GM19468 (cell line): ENCODE results near the gene ZCCHC14.
A peak's percentile ranks its signal among the peaks of the same experiment; 100 is the strongest.

ENCODE experiments used
- ATAC-seq: cut with Tn5 transposase; IDR thresholded peaks from one replicate; pipeline ENCODE4 v1.9.1; 2021; ENCODE audit warnings: mild to moderate bottlenecking, moderate library complexity, moderate number of reproducible peaks; ENCODE audit not compliant: unreplicated experiment; ENCODE audit errors: extremely low read depth

ZCCHC14 gene

DNA sequence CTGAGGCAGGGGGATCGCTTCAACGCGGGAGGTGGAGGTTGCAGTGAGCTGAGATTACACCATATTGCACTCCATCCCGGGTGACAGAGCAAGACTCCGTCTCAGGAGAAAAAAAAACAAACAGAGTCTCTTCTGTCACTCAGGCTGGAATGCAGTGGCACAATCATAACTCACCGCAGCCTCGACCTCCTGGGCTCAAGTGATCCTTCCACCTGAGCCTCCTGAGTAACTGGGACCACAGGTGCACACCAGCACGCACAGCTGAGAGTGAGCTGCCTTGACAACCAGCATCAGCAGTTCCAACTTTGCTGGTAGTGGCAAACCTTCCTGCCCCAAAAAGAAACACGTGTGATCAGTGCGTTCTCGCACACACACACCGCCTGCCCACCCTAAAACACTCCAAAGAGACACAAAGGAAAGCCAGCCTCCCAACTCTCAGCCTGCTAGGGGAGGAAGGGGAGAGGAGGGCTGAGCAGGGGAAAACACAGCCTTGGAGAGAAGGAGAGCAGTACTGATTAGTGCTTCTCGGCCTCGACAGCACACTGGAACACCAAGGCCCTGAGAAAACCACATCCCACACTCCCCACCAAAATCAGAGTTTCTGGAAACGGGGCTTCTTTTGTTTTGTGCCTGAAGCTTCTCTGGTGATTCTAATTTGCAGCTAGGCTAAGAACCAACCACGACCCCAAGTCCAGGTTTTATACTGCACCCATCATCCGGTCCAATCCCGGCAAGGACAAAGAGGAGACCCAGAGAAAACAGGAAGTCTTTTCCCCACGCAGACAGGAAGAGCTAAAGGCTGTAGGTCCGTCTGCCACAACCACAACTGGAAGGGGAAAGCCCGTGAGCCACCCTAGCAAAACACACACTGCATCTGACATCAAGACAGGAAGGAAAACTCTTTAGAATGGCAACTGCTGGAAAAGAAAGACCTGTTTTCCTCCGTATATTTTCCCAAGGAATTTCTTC is 28.8 kb downstream of the ZCCHC14 start:
- peak; percentile 9 for ATAC-seq

DNA sequence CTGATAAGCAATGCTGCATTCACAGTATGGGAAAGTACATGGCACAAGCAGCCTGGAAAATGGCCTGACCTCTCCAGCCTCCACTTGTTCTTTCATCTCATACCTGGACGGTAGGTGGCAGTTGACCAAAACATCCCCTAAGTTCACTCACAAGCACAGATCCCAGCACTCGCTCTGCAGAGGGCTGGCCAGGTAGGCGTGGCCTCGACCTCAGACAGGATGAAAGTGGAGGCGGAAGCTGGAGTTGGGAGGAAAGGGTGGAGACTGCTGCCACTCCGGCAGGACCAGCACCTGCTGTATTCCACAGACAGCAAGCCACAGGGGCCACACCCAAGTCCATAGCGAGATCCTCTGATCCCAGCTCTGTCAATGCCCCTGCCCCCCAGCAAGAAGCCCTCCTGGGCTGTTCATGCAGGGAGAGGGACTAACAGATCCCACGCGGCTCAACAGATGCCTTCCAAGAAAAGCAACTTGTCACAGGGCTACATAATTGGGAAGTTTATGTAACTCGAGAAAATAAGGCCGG is 31.3 kb downstream of the ZCCHC14 start:
- ATAC-seq: no peak

DNA sequence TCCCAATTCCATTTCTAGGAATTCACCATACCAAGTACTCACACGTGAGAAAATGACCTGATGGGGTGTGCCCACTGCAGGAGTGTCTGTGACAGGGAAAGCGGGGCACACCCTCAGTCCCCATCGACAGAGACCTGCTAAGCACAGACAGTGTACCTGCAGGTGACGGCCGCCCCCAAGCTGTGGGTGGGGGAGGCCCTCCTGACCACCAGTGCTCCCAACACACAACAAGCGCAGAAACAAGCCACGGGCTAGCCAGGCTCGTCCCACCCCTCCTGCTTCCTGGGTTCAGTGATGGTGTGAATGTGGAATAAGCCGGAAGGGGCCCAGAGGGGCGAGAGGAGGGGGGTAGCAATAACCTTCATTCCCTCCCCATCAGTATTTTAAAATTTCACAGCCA is 31.9 kb downstream of the ZCCHC14 start:
- ATAC-seq: no peak

DNA sequence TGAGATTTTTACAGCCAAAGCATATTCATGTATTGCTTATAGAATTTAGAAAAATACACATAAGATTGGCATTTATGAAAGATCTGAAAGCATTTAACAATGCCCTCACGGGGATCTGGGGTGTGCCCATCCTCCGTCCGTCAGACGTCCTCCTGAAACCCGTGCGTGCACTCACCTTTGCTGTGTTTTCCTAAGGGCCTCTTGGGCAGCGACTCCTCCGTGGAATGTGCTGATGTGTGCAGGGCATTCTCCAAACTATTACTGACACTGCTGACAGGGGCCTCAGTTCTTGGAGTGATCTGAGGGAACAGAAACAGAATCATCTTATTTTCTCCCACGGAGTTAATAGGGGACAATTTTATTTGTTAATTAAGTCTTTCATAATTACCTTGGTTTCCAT is 33.0 kb downstream of the ZCCHC14 start:
- ATAC-seq: no peak

DNA sequence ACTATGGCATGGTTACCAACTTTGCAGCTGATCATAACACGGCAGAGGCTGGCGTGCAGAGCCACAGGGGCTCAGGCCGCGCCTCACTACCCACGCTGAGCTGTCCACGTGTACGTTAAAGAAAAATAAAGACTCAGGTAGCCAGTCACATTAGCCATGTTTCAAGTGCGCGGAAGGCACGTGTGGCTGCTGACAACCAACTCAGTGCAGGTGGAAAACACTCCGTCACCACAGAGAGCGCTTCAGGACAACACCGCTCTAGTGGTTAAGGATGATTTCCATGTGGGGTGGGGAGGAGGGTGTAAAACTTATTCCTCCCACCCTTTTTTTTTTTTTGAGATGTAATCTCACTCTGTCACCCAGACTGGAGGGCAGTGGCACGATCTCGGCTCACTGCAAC is 33.8 kb downstream of the ZCCHC14 start:
- no peak for ATAC-seq

DNA sequence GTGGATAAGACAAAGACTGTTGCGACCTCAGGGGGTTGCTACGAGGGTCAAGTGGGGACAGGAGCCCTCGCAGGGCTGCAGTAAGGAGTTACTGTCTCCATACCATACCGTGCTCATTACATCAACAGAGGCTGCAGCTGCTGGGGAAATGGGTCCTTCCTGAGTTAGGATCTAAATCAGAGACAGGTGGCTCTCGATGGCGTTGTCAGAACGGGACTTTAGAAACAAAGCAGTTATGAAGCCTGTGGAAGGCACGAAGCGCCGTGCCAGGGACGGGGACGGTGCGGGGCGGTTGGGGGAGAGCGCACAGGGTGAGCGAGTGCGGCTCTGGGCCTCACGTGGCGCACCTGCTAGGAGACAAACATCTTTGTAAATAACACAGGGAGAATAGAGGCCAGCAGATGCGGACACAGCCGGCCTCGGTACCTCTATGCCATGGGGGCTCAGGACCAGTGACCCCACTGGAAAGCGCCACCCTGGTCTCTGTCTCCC is 34.4 kb downstream of the ZCCHC14 start:
- no peak for ATAC-seq

DNA sequence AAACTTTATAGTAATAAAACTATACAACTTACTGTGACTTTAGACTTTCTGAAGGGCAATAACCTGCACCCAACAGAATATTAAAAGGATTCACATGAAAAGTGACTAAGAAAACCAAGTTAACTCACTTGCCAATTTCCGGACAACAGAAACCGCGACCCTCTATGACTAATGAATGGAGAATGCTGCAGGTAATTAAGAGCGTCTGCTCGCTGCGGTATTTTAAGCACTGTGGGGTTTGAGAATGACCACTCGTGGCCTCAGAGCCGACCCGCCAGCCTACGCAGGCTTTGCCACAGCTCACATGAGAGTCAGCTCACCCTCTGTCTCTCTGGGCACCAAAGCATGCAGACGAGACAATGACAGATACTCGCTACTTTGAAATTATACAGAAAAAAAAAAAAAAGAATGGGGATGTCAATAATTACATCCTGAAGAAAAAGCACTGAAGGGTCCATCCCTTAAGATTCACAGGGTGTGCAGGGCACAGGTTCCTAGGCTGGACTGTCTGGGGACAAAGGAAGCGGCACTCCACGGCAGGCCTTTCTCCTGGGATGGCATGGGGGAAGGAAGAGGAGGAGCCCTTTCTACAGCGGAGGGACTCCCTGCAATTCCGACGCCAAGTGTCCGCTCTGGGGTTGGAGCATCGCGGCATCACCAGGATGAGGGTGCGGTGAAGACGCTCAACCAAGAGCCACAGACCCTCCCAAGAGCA is 35.0 kb downstream of the ZCCHC14 start:
- ATAC-seq: no peak

DNA sequence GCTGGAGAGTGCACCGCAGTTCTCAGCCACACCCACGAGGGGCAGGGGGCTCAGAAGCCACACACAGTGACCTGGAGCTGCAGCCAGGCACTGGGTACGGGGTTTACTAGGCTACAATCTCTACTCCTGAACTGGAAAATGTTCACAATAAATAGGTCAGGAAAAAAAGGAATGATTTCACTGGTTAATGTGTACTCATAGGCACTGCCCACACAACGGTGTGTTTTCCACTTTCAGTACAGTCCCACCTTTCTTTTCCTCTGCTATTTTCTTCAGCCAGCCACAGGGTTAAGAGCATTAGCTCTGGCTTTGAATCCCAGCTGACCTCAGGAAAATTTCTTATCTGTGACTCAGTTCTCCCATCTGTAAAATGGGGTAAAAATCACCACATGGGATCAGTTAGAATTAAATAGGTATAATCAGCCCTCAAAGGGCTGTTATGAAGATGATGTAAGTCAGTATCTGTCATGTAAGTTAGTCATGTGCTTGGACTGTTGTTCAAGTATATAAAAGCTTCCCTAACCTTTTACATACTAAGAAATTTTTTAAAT is 35.7 kb downstream of the ZCCHC14 start:
- ATAC-seq: no peak

DNA sequence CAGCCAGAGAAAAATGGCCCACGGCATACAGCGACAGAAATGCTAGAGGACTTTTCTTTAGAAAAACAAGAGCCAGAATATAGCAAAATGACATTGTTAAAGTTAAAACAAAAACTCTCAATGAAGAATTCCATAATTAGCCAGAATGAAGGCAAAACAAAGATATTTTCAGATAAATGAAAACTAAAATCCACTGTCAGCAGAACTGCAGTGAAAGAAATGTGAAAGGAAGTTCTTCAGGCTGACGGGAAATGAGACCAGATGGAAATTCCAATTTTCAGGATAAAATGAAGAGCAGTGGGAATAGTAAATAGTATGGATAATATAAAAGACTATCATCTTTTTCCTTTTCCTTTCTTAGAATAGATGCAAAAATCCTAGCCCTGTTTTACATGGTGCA is 38.4 kb downstream of the ZCCHC14 start:
- ATAC-seq: no peak

DNA sequence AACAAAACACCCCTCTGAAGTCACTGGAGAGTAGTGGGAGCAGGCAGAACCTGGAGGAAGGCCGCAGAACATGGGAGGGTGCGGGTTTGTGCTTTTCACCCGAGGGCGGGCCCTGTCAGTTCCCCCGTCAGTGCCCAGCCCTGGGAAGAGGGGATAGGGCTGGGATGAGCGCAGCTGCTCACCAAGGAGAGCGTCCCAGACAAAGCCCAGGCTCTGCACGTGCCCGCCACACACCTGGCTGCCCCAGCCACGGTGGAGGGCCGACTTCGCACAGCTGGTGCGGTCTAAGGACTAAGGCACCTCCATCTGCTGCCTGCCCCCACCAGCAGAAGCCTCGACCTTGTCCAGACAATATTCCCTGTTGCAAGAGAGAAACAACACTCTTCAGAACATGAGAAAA is 39.5 kb downstream of the ZCCHC14 start:
- ATAC-seq: no peak

DNA sequence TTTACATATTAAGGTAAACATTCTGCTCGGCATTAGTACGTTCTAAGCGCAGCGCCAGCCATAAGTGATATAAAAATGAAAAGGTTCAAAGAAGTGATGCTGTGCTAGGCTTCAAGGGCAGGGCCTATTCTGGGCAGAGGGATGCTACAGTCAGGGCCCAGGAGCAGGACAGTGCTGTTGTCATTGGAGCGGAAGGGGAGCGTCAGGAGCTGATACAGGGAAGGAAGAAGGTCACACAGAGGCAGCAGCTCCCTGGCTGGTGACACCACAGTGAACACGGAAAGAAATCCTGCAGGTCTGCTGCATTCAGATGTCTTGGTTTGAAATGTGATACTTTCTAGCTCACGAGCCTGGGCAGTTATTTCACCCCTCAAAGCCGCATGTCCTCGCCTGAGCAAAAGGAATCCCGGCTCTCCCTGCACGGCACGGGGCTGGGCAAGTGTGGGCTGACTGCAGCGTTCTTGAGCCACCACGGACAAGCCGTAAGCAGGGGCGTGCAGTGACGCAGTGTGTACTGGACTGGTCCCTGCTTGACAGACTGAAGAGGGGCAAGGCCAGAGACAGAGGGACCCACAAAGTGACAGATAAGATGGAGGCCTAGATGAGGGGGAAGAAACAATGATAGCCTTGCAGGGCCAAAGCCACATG is 41.1 kb downstream of the ZCCHC14 start:
- ATAC-seq: no peak

DNA sequence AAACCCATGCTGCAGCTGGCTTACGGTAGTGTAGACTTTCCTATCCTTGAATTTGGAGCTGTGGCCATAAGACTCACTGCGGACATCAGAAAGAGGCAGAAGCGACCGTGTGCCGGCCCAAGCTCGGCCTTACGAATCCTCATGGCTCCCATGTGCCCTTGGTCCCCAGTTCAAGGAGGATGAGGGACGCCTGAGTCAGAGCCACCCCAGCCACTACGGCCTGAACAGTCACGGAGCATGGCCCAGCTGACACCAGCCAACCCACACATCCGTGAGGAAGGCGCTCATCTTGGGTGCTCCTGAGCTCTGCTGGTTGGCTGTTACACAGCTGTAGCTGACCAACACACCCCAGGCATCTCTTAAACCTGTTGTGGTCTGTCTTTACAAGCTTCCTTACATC is 44.0 kb downstream of the ZCCHC14 start:
- no peak for ATAC-seq

DNA sequence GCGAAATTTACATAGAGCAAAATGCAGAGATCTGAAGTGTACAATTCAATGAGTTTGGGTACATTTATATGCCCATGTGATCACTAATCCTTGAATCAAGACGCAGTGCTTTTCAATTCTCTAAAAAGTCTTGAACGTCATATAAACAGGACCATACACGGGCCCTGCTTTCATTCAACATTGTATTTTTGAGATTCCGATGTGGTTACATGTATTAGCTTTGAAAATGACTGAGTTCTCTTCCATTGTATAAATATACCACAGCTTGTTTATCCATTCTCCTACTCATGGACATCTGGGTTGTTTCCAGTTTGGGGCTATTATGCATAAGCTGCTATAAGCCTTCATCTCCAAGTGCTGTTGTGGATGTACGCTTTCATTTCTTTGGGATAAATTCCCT is 45.5 kb downstream of the ZCCHC14 start:
- ATAC-seq: no peak

DNA sequence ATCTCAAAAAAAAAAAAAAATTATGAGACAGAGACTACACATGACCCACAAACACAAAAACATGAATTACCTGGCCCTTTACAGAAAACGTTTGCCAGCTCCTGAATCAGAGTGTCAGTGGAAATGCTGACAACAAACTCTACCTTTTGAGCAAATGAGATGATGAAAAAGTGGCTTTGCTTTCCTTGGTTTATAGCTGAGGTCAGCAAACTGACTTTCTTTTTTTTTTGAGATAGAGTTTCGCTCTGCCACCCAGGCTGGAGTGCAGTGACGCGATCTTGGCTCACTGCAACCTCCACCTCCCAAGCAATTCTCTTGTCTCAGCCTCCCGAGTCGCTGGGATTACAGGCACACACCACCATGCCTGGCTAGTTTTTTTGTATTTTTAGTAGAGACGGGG is 46.3 kb downstream of the ZCCHC14 start:
- no peak for ATAC-seq

DNA sequence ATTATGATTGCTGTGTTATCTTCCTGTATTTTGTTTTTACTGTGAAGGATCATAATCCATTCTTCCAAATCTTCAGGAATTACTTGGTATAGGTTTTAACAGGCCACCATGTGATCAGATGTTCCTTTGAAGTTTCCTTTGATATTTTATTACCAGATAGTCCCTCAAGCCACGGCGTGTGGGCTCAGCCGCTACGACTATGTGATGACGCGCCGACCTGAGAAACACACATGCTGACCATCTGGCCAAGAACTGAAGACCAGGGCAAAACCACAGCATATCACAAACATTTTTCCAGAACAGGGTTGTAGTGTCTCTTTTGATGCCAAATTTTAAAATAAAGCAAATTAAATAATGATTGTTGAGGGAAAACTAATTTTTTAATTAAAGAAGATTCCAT is 47.3 kb downstream of the ZCCHC14 start:
- no peak for ATAC-seq

DNA sequence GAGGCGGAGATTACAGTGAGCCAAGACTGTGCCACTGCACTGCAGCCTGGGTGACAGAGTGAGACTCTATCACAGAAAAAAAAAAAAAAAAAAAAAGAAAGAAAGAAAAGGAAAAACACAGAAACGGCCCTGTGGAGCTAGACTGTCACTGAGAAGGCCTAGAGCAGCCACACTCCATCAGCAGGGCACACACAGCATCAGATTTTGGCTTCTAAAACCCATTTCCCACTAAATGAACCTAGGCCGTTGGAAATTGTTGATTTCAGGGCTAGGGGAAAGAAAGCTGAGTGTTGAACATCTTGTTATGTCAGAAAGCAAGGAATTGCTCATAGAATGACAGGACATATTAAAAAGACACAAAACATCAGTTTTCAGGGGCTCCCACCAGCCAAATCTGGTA is 48.9 kb downstream of the ZCCHC14 start:
- no peak for ATAC-seq

DNA sequence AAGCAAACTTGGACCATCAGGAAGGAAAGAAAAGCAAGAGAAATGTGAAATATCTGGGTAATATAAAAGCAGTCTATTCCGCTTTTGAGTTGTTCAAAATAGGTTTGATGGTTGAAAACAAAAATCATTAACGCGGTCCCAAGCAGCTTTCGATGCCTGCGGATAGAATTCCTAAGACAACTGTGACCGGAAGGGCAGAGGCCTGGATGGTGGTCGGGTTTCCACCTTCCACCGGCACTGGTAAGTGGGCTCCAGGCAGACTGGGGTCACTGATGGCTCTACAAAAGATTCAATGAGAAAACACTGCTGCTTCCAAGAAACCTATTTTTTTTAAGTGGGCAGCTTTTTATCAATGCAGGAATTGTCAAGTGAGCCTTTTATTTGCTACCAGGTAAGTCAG is 49.8 kb downstream of the ZCCHC14 start:
- ATAC-seq: no peak

DNA sequence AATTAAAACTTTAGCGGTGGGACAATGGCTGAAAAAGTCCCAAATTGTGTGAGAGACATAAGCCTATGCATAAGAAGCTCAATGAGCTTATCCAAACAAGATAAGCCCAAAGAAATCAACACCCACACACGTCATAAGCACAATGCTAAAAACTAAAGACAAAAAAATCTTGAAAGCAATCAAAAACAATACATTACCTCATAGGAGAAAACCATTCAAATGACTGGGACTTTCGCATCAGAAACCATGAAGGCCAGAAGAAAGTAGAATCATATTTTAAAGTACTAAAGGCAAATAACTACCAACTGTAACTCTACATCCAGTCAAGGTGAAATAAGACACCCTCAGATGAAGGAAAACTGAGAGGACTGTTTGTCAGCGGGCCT is 50.2 kb downstream of the ZCCHC14 start:
- ATAC-seq: no peak

DNA sequence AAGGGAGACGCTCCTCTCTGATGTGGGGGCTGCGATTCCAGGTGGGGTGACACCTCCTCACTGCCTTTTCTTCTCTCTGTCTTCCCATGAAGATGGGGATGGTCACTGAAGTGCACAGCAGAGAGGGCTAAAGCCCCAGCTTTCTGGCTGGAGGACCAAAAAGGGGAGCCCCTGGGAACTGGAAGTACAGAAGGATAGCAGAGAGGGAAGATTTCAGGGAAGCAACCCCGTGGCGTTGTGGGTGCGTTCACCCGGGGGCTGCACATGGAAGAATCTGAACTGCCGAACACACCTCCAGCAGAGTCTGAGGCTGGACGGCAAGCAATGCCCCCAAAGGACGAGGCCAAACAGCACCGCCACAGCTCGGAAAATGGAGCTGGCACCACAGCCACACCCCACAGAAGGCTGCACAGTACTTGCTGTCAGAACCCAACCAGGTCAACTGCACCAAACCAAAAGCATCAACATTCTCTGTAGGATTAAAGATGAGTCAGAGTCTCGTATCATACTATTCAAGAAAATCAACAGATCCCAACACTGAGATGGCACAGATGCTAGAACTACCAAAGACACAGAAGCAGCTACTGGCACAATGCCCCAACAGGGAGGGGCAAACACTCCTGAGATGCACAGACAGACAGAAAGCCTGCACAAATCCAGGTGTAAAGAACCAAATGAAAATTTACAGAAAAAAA is 50.8 kb downstream of the ZCCHC14 start:
- ATAC-seq: no peak

DNA sequence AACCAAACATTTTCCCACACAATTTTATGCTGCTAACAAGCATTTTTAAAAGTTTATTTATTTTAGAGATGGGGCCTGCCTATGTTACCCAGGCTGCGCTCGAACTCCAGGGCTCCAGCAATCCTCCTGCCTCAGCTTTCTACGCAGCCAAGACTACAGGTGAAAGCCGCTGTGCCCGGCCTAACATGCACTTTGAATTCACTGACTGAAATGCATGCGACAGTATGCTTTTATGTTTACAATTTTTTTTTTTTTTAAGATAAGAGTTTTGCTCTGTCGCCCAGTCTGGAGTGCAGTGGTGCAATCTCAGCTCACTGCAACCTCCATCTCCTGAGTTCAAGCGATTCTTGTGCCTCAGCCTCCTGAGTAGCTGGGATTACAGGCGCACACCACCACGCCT is 52.9 kb downstream of the ZCCHC14 start:
- no peak for ATAC-seq
